ENCODE data around the gene VSTM2L. TPM values are rescaled to one million over a fixed set of nuclear protein-coding genes. Genes with fewer than 3 reads are reported as not detected.

Gene VSTM2L
- total RNA-seq, 1 donor from 2014 or later: 15.9 TPM

- peak; percentile 11 for TF ChIP-seq CTCF (IDR thresholded peaks at IDR 0.05; ENCODE audit: partially characterized antibody, unreplicated experiment)
- peak; percentile 71 for DNase-seq
- Mint-ChIP-seq H3K4me3 (ENCODE audit: unreplicated experiment) (no peak overlapping the region), H3K27me3 (ENCODE audit: unreplicated experiment) (peaks cover 4% of the 10 kb centered on the region), H3K4me1 (ENCODE audit: low read depth, unreplicated experiment) (peaks cover 15% of the 10 kb centered on the region), H3K36me3 (ENCODE audit: unreplicated experiment) (no peaks in the 10 kb centered on the region), H3K9me3 (ENCODE audit: unreplicated experiment) (peaks cover 1% of the 10 kb centered on the region), H3K27ac (ENCODE audit: unreplicated experiment) (no peak overlapping the region)
Observed at GRCh38 chr20:37896932-37897548, 5.9 kb upstream of the VSTM2L start.

GRCh38 chr20:37898233-37899104 lies 4.5 kb upstream of the VSTM2L start:
- no peak overlapping the region for H3K27ac Mint-ChIP-seq (ENCODE audit: unreplicated experiment)
- peaks cover 4% of the 10 kb centered on the region for H3K9me3 Mint-ChIP-seq (ENCODE audit: unreplicated experiment)
- TF ChIP-seq CTCF (IDR thresholded peaks at IDR 0.05; ENCODE audit: partially characterized antibody, unreplicated experiment): no peak
- no peak for DNase-seq
- H3K36me3 Mint-ChIP-seq (ENCODE audit: unreplicated experiment): no peaks in the 10 kb centered on the region
- peaks cover 16% of the 10 kb centered on the region for H3K4me1 Mint-ChIP-seq (ENCODE audit: low read depth, unreplicated experiment)
- peaks cover 9% of the 10 kb centered on the region for H3K27me3 Mint-ChIP-seq (ENCODE audit: unreplicated experiment)
- no peak overlapping the region for H3K4me3 Mint-ChIP-seq (ENCODE audit: unreplicated experiment)

- no peaks in the 10 kb centered on the region for H3K36me3 Mint-ChIP-seq (ENCODE audit: unreplicated experiment)
- H3K9me3 Mint-ChIP-seq (ENCODE audit: unreplicated experiment): peaks cover 8% of the 10 kb centered on the region
- H3K4me1 Mint-ChIP-seq (ENCODE audit: low read depth, unreplicated experiment): peaks cover 16% of the 10 kb centered on the region
- peaks cover 12% of the 10 kb centered on the region for H3K27me3 Mint-ChIP-seq (ENCODE audit: unreplicated experiment)
- peak overlapping the region; percentile 6 for H3K4me3 Mint-ChIP-seq (ENCODE audit: unreplicated experiment)
- TF ChIP-seq CTCF (IDR thresholded peaks at IDR 0.05; ENCODE audit: partially characterized antibody, unreplicated experiment): no peak
- H3K27ac Mint-ChIP-seq (ENCODE audit: unreplicated experiment): no peak overlapping the region
- no peak for DNase-seq
Observed at GRCh38 chr20:37899105-37900045, 3.6 kb upstream of the VSTM2L start.

GRCh38 chr20:37901240-37901639 lies 1.7 kb upstream of the VSTM2L start:
- Mint-ChIP-seq H3K4me1 (ENCODE audit: low read depth, unreplicated experiment) (peaks cover 22% of the 10 kb centered on the region), H3K27ac (ENCODE audit: unreplicated experiment) (no peak overlapping the region), H3K4me3 (ENCODE audit: unreplicated experiment) (no peak overlapping the region), H3K36me3 (ENCODE audit: unreplicated experiment) (no peaks in the 10 kb centered on the region), H3K9me3 (ENCODE audit: unreplicated experiment) (peaks cover 9% of the 10 kb centered on the region), H3K27me3 (ENCODE audit: unreplicated experiment) (peaks cover 13% of the 10 kb centered on the region)
- TF ChIP-seq CTCF (IDR thresholded peaks at IDR 0.05; ENCODE audit: partially characterized antibody, unreplicated experiment): no peak
- DNase-seq: no peak

Data from glutamatergic neuron (in vitro differentiated cells).